Smooth muscle cell (in vitro differentiated cells): ENCODE results near the gene DCP1B. TPM values are rescaled to one million over a fixed set of nuclear protein-coding genes. Genes with fewer than 3 reads are reported as not detected.

Experiments
- DNase-seq: peaks from one replicate; lab custom pipeline; 2025; ENCODE audit not compliant: unreplicated experiment; lab: John Stamatoyannopoulos, UW
- H2AFZ ChIP-seq: fragments of 200-600 bp; sonication (generic); 2 replicates; pipeline ENCODE4 v1.6.0; 2016; ENCODE audit warnings: antibody characterized with exemption, low read depth, mild to moderate bottlenecking
- H3F3A ChIP-seq: fragments of 200-600 bp; sonication (generic); 2 replicates; pipeline ENCODE4 v1.6.0; 2017; ENCODE audit warnings: antibody characterized with exemption, low read depth
- H3K27ac ChIP-seq: fragments of 200-600 bp; sonication (generic); 2 replicates; pipeline ENCODE4 v1.5.1; 2016; ENCODE audit warnings: low read depth, mild to moderate bottlenecking
- H3K27me3 ChIP-seq: fragments of 200-600 bp; sonication (generic); 2 replicates; pipeline ENCODE4 v1.6.1; 2016; ENCODE audit warnings: low read depth, mild to moderate bottlenecking
- H3K36me3 ChIP-seq: fragments of 200-600 bp; sonication (generic); 2 replicates; pipeline ENCODE4 v1.5.1; 2016; ENCODE audit warnings: low read depth
- H3K4me1 ChIP-seq: fragments of 200-600 bp; sonication (generic); 2 replicates; pipeline ENCODE4 v1.5.1; 2016; ENCODE audit warnings: low read depth
- H3K4me2 ChIP-seq: fragments of 200-600 bp; sonication (generic); 2 replicates; pipeline ENCODE4 v1.6.0; 2016; ENCODE audit warnings: mild to moderate bottlenecking
- H3K4me3 ChIP-seq: fragments of 200-600 bp; sonication (generic); 2 replicates; pipeline ENCODE4 v1.5.1; 2016; ENCODE audit warnings: mild to moderate bottlenecking
- H3K79me2 ChIP-seq: fragments of 200-600 bp; sonication (generic); 2 replicates; pipeline ENCODE4 v1.6.0; 2016; ENCODE audit warnings: low read depth, mild to moderate bottlenecking
- H3K9ac ChIP-seq: fragments of 200-600 bp; sonication (generic); 2 replicates; pipeline ENCODE4 v1.6.0; 2016; ENCODE audit warnings: low read depth
- H3K9me3 ChIP-seq: fragments of 200-600 bp; sonication (generic); replicated peaks from 2 replicates; pipeline ENCODE4 v1.5.1; 2016; ENCODE audit warnings: low read depth
- H4K20me1 ChIP-seq: fragments of 200-600 bp; sonication (generic); 2 replicates; pipeline ENCODE4 v1.6.0; 2016; ENCODE audit warnings: low read depth
- CTCF ChIP-seq: fragments of 200-600 bp; sonication (generic); IDR thresholded peaks from 2 replicates; pipeline ENCODE4 v1.5.1; 2017; ENCODE audit warnings: borderline replicate concordance, mild to moderate bottlenecking, antibody characterized with exemption; ENCODE audit not compliant: insufficient read depth, poor library complexity, severe bottlenecking
- WGBS: methylation state at CpG from one replicate; pipeline ENCODE4 v1.1.7; 2016; ENCODE audit warnings: low lambda C conversion rate; 5-methylcytosine and 5-hydroxymethylcytosine counted together
- polyA plus RNA-seq: library from polyadenylated mRNA; unstranded; fragments of >200 nt; fragmentation: Nextera tagmentation; extraction: Ambion mirVana; gene quantifications from 2 replicates; pipeline ENCODE4 v1.2.1, GENCODE V29; 2016
- total RNA-seq: library from RNA; depleted of rRNA; stranded (reverse); fragments of >200 nt; gene quantifications from 2 replicates; pipeline ENCODE4 v1.2.3, GENCODE V29; 2014

Gene DCP1B
- total RNA-seq (25.3 and 34.9 TPM in 2 replicates), polyA plus RNA-seq (29.9 and 38.1 TPM in 2 replicates)

- H3K36me3 ChIP-seq, result no peaks in the 10 kb centered on the region
- WGBS, result 3% methylated on average over 54 of the region's 55 CpGs
- H3K4me1 ChIP-seq, result peaks cover 20% of the 10 kb centered on the region
- H3K79me2 ChIP-seq, result peaks cover 42% of the 10 kb centered on the region
- H4K20me1 ChIP-seq, result no peaks in the 10 kb centered on the region
- H2AFZ ChIP-seq, result peak within 1 kb of the TSS; percentile 92
- peak within 1 kb of the TSS; percentile 88 for H3K9ac ChIP-seq
- no peaks in the 10 kb centered on the region for H3K9me3 ChIP-seq
- peak within 1 kb of the TSS; percentile 89 for H3K27ac ChIP-seq
- peak; percentile 85 for DNase-seq
- peak within 1 kb of the TSS; percentile 68 for H3K4me3 ChIP-seq
- H3F3A ChIP-seq, result peaks cover 11% of the 10 kb centered on the region
- peak within 1 kb of the TSS; percentile 86 for H3K4me2 ChIP-seq
- no peaks in the 10 kb centered on the region for H3K27me3 ChIP-seq
- no peak for TF ChIP-seq CTCF
Measured at GRCh38 chr12:2004113-2004929, at the start of gene DCP1B. TSS of gene DCP1B (minus strand) at chr12:2004457. CDS start at chr12:2004431, 26 bp downstream.

GRCh38 chr12:2053691-2054090, 49.4 kb upstream of the DCP1B start:
- H3K27me3 ChIP-seq, result peaks cover 5% of the 10 kb centered on the region
- no peaks in the 10 kb centered on the region for H3K4me1 ChIP-seq
- H3K27ac ChIP-seq, result no peak overlapping the region
- under 1% methylated on average over 54 of the region's 60 CpGs for WGBS
- peaks cover 3% of the 10 kb centered on the region for H3F3A ChIP-seq
- H2AFZ ChIP-seq, result peak overlapping the region; percentile 86
- peaks cover 9% of the 10 kb centered on the region for H4K20me1 ChIP-seq
- H3K9ac ChIP-seq, result no peak overlapping the region
- no peaks in the 10 kb centered on the region for H3K79me2 ChIP-seq
- H3K9me3 ChIP-seq, result no peaks in the 10 kb centered on the region
- H3K4me2 ChIP-seq, result peak overlapping the region; percentile 98
- no peaks in the 10 kb centered on the region for H3K36me3 ChIP-seq
- peak overlapping the region; percentile 78 for H3K4me3 ChIP-seq
- TF ChIP-seq CTCF, result no peak
- DNase-seq, result no peak

GRCh38 chr12:2052826-2053678, 48.8 kb upstream of the DCP1B start, which contains the start of gene CACNA1C:
TSS of gene CACNA1C (plus strand) at chr12:2052987. CDS start at chr12:2053563, 576 bp downstream.
- Histone ChIP-seq H3K36me3 (no peaks in the 10 kb centered on the region), H3K9me3 (no peaks in the 10 kb centered on the region), H3K27ac (no peak within 1 kb of the TSS), H3K79me2 (no peaks in the 10 kb centered on the region), H3F3A (peaks cover 3% of the 10 kb centered on the region), H3K27me3 (peaks cover 5% of the 10 kb centered on the region), H3K4me2 (peak within 1 kb of the TSS; percentile 98), H2AFZ (peak within 1 kb of the TSS; percentile 86), H4K20me1 (peaks cover 9% of the 10 kb centered on the region), H3K4me1 (no peaks in the 10 kb centered on the region), H3K4me3 (peak within 1 kb of the TSS; percentile 78), H3K9ac (no peak within 1 kb of the TSS)
- TF ChIP-seq CTCF, result no peak
- DNase-seq, result peak; percentile 44
- WGBS, result under 1% methylated on average over 61 of the region's 90 CpGs
